Vagina (tissue), 2 donors: ENCODE data around the gene LONRF2. TPM values are rescaled to one million over a fixed set of nuclear protein-coding genes. Genes with fewer than 3 reads are reported as not detected.
"Not testable (repeated sequence)": the region's sequence is repeated elsewhere in the genome, so short reads cannot be mapped to it uniquely, and the experiment has no call there.

Source experiments
- DNase-seq, 2 donors: peaks; one replicate each; pipeline ENCODE4 v3.0.0-alpha.2; 2017; ENCODE audit errors: extremely low spot score in 2 of 2
- H3K27ac ChIP-seq: fragments of 200-600 bp; sonication (generic); one replicate; pipeline ENCODE4 v1.5.1; 2019
- H3K27me3 ChIP-seq: fragments of 200-600 bp; sonication (generic); one replicate; pipeline ENCODE4 v1.5.1; 2019
- H3K36me3 ChIP-seq, 2 donors: fragments of 200-600 bp; sonication (generic); one replicate each; pipeline ENCODE4 v1.5.1; 2017 to 2019
- H3K4me1 ChIP-seq: fragments of 200-600 bp; sonication (generic); one replicate; pipeline ENCODE4 v1.5.1; 2019
- H3K4me3 ChIP-seq, 2 donors: fragments of 200-600 bp; sonication (generic); 1 replicate in 1 of 2; 2 replicates in 1 of 2; pipeline ENCODE4 v1.5.1; 2016 to 2019
- H3K9me3 ChIP-seq: fragments of 200-600 bp; sonication (generic); one replicate; pipeline ENCODE4 v1.5.1; 2019
- CTCF ChIP-seq, 3 experiments: fragments of 450-650 bp in 2 of 3; fragments of 200-600 bp in 1 of 3; sonication (generic) in 1 of 3; IDR thresholded peaks; one replicate each; pipeline ENCODE4 v1.5.1; 2017 to 2019; ENCODE audit warnings: antibody characterized with exemption in 3 of 3, mild to moderate bottlenecking in 2 of 3, moderate library complexity in 2 of 3
- POLR2A ChIP-seq, 2 donors: fragments of 450-650 bp; IDR thresholded peaks; one replicate each; pipeline ENCODE4 v1.6.1; 2017; ENCODE audit warnings: antibody characterized with exemption in 2 of 2, mild to moderate bottlenecking in 2 of 2, moderate library complexity in 2 of 2
- POLR2AphosphoS5 ChIP-seq, 2 donors: sonication (generic); formaldehyde crosslinking; IDR thresholded peaks; one replicate each; pipeline ENCODE4 v1.9.0; 2017; ENCODE audit warnings: antibody characterized with exemption in 2 of 2, mild to moderate bottlenecking in 2 of 2, low read depth in 1 of 2; ENCODE audit not compliant: insufficient read depth in 1 of 2
- intact Hi-C: fragments of 100-400 bp; cut with DNase I; formaldehyde crosslinking; loops from one replicate; pipeline ENCODE4 v1.15.1; 2023
- total RNA-seq: library from RNA; depleted of rRNA; stranded (reverse); fragments of >200 nt; gene quantifications from one replicate; pipeline ENCODE4 v1.2.3, GENCODE V29; 2016

LONRF2 gene
- 9.6 TPM for total RNA-seq

- Histone ChIP-seq H3K4me1 (peaks cover 19% of the 10 kb centered on the region), H3K27ac (peak within 1 kb of the TSS; percentile 58), H3K4me3 (peak within 1 kb of the TSS; percentile 56 to 67), H3K9me3 (no peaks in the 10 kb centered on the region), H3K27me3 (no peaks in the 10 kb centered on the region), H3K36me3 (no peaks in the 10 kb centered on the region)
- TF ChIP-seq CTCF (IDR thresholded peaks at IDR 0.05): no peak
- TF ChIP-seq POLR2A (IDR thresholded peaks at IDR 0.05): no peak
- DNase-seq: no peak
- intact Hi-C loops: no loop called here
Measured at GRCh38 chr2:100321866-100322820, at the start of gene LONRF2. Gene LONRF2, minus strand, starts transcription at chr2:100322501. Its CDS starts 408 bp downstream, at chr2:100322093.

- H3K27me3 ChIP-seq: no peaks in the 10 kb centered on the region
- DNase-seq: no peak
- peaks cover 3% of the 10 kb centered on the region for H3K9me3 ChIP-seq
- intact Hi-C loops: no loop called here
- peaks cover 5% of the 10 kb centered on the region for H3K4me1 ChIP-seq
- no peak overlapping the region for H3K27ac ChIP-seq
- H3K4me3 ChIP-seq: no peak overlapping the region
- TF ChIP-seq CTCF (IDR thresholded peaks at IDR 0.05): no peak
- no peak for TF ChIP-seq POLR2AphosphoS5 (IDR thresholded peaks at IDR 0.05; ENCODE audit: insufficient read depth in 1 of 2, low read depth in 1 of 2)
- no peak for TF ChIP-seq POLR2A (IDR thresholded peaks at IDR 0.05)
- no peaks in the 10 kb centered on the region for H3K36me3 ChIP-seq
Measured at GRCh38 chr2:100367163-100367562, 44.9 kb upstream of the LONRF2 start.

GRCh38 chr2:100365434-100365833, 43.1 kb upstream of the LONRF2 start:
- no peak overlapping the region for H3K27ac ChIP-seq
- no peaks in the 10 kb centered on the region for H3K36me3 ChIP-seq
- H3K9me3 ChIP-seq: peaks cover 3% of the 10 kb centered on the region
- peaks cover 5% of the 10 kb centered on the region for H3K4me1 ChIP-seq
- no peak overlapping the region for H3K4me3 ChIP-seq
- H3K27me3 ChIP-seq: no peaks in the 10 kb centered on the region
- TF ChIP-seq CTCF (IDR thresholded peaks at IDR 0.05): no peak
- TF ChIP-seq POLR2A (IDR thresholded peaks at IDR 0.05): no peak
- TF ChIP-seq POLR2AphosphoS5 (IDR thresholded peaks at IDR 0.05; ENCODE audit: insufficient read depth in 1 of 2, low read depth in 1 of 2): peak in 1 of 2 donors; percentile 48
- no peak for DNase-seq
- intact Hi-C loops: no loop called here

- intact Hi-C loops, H3K4me1 ChIP-seq, H3K27me3 ChIP-seq, H3K4me3 ChIP-seq, H3K27ac ChIP-seq, H3K36me3 ChIP-seq, DNase-seq, H3K9me3 ChIP-seq: not testable (repeated sequence)
Measured at GRCh38 chr2:100362269-100362668, 40.0 kb upstream of the LONRF2 start.

- no peaks in the 10 kb centered on the region for H3K36me3 ChIP-seq
- H3K4me3 ChIP-seq: no peak overlapping the region
- no peak overlapping the region for H3K27ac ChIP-seq
- H3K9me3 ChIP-seq: no peaks in the 10 kb centered on the region
- intact Hi-C loops: no loop called here
- H3K4me1 ChIP-seq: no peaks in the 10 kb centered on the region
- H3K27me3 ChIP-seq: no peaks in the 10 kb centered on the region
- DNase-seq: no peak
- TF ChIP-seq POLR2A (IDR thresholded peaks at IDR 0.05): no peak
- no peak for TF ChIP-seq POLR2AphosphoS5 (IDR thresholded peaks at IDR 0.05; ENCODE audit: insufficient read depth in 1 of 2, low read depth in 1 of 2)
- no peak for TF ChIP-seq CTCF (IDR thresholded peaks at IDR 0.05)
Measured at GRCh38 chr2:100359576-100359975, 37.3 kb upstream of the LONRF2 start.
